Right lobe of liver (tissue), 4 donors: ENCODE data around the gene RAD50.

Experiments used
- CTCF ChIP-seq, 4 donors: fragments of 200-600 bp in 3 of 4; fragments of 450-650 bp in 1 of 4; IDR thresholded peaks; one replicate each; pipeline versions ENCODE4 v1.5.1 to v1.8.0; 2016 to 2022; ENCODE audit warnings: antibody characterized with exemption in 4 of 4, mild to moderate bottlenecking in 2 of 4
- POLR2A ChIP-seq: fragments of 450-650 bp; IDR thresholded peaks from one replicate; pipeline ENCODE4 v1.6.1; 2017; ENCODE audit warnings: antibody characterized with exemption, mild to moderate bottlenecking
- donor health status: DM: no; HTN: no; CAD: no.
- donor health status: DM: no; HTN: no; CAD: no.
- donor health status: DM: no; HTN: yes; CAD: no.

DNA sequence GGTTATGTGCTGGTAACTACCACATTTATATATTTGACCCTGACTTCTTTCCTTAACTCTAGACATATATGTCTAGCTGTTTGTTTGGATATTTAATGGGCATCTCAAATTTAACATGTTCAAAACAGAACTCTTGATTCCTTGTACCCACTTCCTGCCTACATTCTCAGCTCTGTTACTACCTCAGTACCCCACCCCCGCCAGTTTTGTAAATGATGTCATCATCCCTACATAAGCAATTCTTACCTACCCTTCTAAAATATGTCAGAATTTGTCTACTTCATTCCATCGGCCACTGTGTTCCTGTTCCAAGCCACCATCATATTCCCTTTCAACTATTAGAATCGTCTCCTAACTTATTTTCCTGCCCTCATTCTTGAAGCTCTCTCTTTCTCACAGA lies 4.8 kb downstream of the RAD50 start:
- TF ChIP-seq CTCF (IDR thresholded peaks at IDR 0.05) (no peak), POLR2A (no peak)
